Mesendoderm (in vitro differentiated cells): ENCODE data around the gene HCN2.

Source experiments
- DNase-seq: peaks from one replicate; pipeline ENCODE4 v3.0.0; 2013
- H2AK5ac ChIP-seq: 2 replicates; pipeline ENCODE4 v1.6.1; 2013; ENCODE audit warnings: low read length, inconsistent platforms
- H2BK120ac ChIP-seq: 2 replicates; pipeline ENCODE4 v1.6.1; 2013; ENCODE audit warnings: low read depth, mild to moderate bottlenecking, low read length, moderate library complexity, mixed read lengths
- H2BK15ac ChIP-seq: replicated peaks from 2 replicates; pipeline ENCODE4 v1.6.1; 2013; ENCODE audit warnings: low read depth, mild to moderate bottlenecking, moderate library complexity
- H2BK5ac ChIP-seq: 2 replicates; pipeline ENCODE4 v1.6.1; 2013; ENCODE audit warnings: low read length, inconsistent platforms
- H3K18ac ChIP-seq: 2 replicates; pipeline ENCODE4 v1.6.1; 2013; ENCODE audit warnings: mild to moderate bottlenecking, low read length, mixed read lengths
- H3K23ac ChIP-seq: one replicate; pipeline ENCODE4 v1.6.1; 2013; ENCODE audit warnings: low read length
- H3K27ac ChIP-seq: 2 replicates; pipeline ENCODE4 v1.5.1; 2013; ENCODE audit warnings: low read depth, mild to moderate bottlenecking, inconsistent platforms, low read length, moderate library complexity
- H3K27me3 ChIP-seq: 2 replicates; pipeline ENCODE4 v1.6.1; 2013; ENCODE audit warnings: low read length, control low read depth, mild to moderate bottlenecking, inconsistent platforms; ENCODE audit not compliant: insufficient read depth, poor library complexity
- H3K36me3 ChIP-seq: 2 replicates; pipeline ENCODE4 v1.6.1; 2013; ENCODE audit warnings: low read length, inconsistent platforms; ENCODE audit not compliant: control insufficient read depth, insufficient read depth
- H3K4ac ChIP-seq: one replicate; pipeline ENCODE4 v1.6.1; 2013; ENCODE audit warnings: low read depth, mild to moderate bottlenecking, low read length, moderate library complexity
- H3K4me1 ChIP-seq: 2 replicates; pipeline ENCODE4 v1.6.1; 2013; ENCODE audit warnings: low read depth, low read length, inconsistent platforms; ENCODE audit not compliant: control insufficient read depth
- H3K4me2 ChIP-seq: 2 replicates; pipeline ENCODE4 v1.6.1; 2013; ENCODE audit warnings: low read length
- H3K4me3 ChIP-seq: 2 replicates; pipeline ENCODE4 v1.5.1; 2013; ENCODE audit warnings: mild to moderate bottlenecking, low read length
- H3K56ac ChIP-seq: one replicate; pipeline ENCODE4 v1.6.1; 2013; ENCODE audit warnings: low read length
- H3K79me1 ChIP-seq: 2 replicates; pipeline ENCODE4 v1.6.1; 2013; ENCODE audit warnings: low read length, inconsistent platforms
- H3K79me2 ChIP-seq: 2 replicates; pipeline ENCODE4 v1.6.1; 2013; ENCODE audit warnings: mild to moderate bottlenecking, low read length; ENCODE audit not compliant: control insufficient read depth, insufficient read depth
- H3K9ac ChIP-seq: 2 replicates; pipeline ENCODE4 v1.6.1; 2013; ENCODE audit warnings: low read length, inconsistent platforms
- H4K5ac ChIP-seq: one replicate; pipeline ENCODE4 v1.6.1; 2013; ENCODE audit warnings: low read length
- H4K8ac ChIP-seq: one replicate; pipeline ENCODE4 v1.6.1; 2013; ENCODE audit warnings: low read depth, mild to moderate bottlenecking, control low read depth, low read length, moderate library complexity
- WGBS: extraction: QIAGEN DNeasy Blood & Tissue Kit; methylation state at CpG from one replicate; pipeline ENCODE4 v1.1.7; 2013; ENCODE audit warnings: low lambda C conversion rate, missing lambda C conversion rate; ENCODE audit not compliant: insufficient coverage; ENCODE audit errors: extremely low coverage; 5-methylcytosine and 5-hydroxymethylcytosine counted together

HCN2 gene

DNA sequence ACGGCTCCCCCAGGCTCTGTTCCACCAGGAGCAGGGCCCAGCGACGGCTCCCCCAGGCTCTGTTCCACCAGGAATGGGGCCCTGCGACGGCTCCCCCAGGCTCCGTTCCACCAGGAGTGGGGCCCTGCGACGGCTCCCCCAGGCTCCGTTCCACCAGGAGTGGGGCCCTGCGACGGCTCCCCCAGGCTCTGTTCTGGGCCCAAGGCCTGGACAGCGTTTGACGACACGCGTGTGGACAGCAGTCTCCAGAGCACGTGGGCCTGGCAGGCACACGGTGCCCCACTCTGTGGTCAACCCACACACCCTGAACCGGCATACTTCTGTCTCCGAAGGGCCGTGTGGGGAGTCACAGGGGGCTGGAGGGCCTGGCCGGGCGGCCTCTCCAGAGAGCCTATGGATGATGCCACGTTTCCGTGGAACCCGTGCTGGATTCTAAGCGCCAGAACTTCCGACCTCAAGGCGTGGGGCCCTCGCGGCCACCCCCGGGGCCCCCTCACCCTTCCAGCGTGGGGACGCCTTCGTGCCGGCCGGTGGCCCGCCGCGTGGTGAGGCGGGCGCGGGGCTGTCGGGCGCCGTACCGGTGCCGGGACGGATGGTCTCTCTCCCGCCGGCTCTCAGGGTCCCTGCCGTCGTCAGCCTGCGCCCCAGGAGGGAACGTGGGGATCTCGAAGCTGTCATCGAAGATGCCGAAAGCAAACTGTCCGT, 61.6 kb downstream of the HCN2 start:
- Histone ChIP-seq H3K4me2 (no peak overlapping the region), H2BK5ac (no peak overlapping the region), H3K36me3 (peaks cover 9% of the 10 kb centered on the region), H4K5ac (no peak overlapping the region), H3K79me1 (peaks cover 4% of the 10 kb centered on the region), H3K79me2 (peaks cover 34% of the 10 kb centered on the region), H2AK5ac (no peak overlapping the region), H3K4me1 (no peaks in the 10 kb centered on the region), H3K23ac (no peak overlapping the region), H3K4me3 (no peak overlapping the region), H2BK120ac (no peak overlapping the region), H3K18ac (no peak overlapping the region), H2BK15ac (no peak overlapping the region), H4K8ac (no peak overlapping the region), H3K9ac (no peak overlapping the region), H3K56ac (no peak overlapping the region), H3K27me3 (no peaks in the 10 kb centered on the region), H3K4ac (no peak overlapping the region), H3K27ac (no peak overlapping the region)
- DNase-seq: no peak
- no CpG with 5 or more reads among the region's 58 CpGs for WGBS

DNA sequence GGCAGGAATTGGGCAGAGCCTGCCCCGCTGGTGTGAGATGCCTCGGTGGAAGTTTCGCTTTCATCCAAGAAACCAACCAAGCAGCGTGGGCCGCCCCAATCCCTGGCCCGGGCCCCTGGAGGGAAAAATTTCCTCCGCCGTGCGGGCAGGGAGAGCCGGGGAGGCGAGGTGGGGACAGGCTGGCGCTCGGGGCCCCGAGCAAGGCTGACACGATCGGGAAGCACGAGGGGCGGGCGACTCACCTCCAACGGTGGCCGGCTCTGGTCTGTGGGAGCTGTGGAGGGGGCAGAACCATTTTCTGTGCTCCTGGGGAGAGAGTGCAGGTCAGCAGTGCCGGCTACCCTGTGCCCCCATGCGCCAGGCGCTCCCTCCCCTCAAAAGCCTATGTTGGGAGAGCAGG, 62.3 kb downstream of the HCN2 start:
- H3K4me1 ChIP-seq: no peaks in the 10 kb centered on the region
- H4K5ac ChIP-seq: no peak overlapping the region
- no CpG with 5 or more reads among the region's 24 CpGs for whole genome bisulfite sequencing
- no peak overlapping the region for H2AK5ac ChIP-seq
- no peak for DNase-seq
- H3K27ac ChIP-seq: no peak overlapping the region
- H3K79me1 ChIP-seq: peaks cover 4% of the 10 kb centered on the region
- H3K9ac ChIP-seq: no peak overlapping the region
- no peak overlapping the region for H3K56ac ChIP-seq
- H2BK5ac ChIP-seq: no peak overlapping the region
- no peak overlapping the region for H2BK120ac ChIP-seq
- H3K18ac ChIP-seq: no peak overlapping the region
- H3K4me3 ChIP-seq: no peak overlapping the region
- H2BK15ac ChIP-seq: no peak overlapping the region
- H3K23ac ChIP-seq: no peak overlapping the region
- H3K4me2 ChIP-seq: no peak overlapping the region
- H4K8ac ChIP-seq: no peak overlapping the region
- H3K36me3 ChIP-seq: peaks cover 5% of the 10 kb centered on the region
- peaks cover 41% of the 10 kb centered on the region for H3K79me2 ChIP-seq
- H3K27me3 ChIP-seq: no peaks in the 10 kb centered on the region
- no peak overlapping the region for H3K4ac ChIP-seq

DNA sequence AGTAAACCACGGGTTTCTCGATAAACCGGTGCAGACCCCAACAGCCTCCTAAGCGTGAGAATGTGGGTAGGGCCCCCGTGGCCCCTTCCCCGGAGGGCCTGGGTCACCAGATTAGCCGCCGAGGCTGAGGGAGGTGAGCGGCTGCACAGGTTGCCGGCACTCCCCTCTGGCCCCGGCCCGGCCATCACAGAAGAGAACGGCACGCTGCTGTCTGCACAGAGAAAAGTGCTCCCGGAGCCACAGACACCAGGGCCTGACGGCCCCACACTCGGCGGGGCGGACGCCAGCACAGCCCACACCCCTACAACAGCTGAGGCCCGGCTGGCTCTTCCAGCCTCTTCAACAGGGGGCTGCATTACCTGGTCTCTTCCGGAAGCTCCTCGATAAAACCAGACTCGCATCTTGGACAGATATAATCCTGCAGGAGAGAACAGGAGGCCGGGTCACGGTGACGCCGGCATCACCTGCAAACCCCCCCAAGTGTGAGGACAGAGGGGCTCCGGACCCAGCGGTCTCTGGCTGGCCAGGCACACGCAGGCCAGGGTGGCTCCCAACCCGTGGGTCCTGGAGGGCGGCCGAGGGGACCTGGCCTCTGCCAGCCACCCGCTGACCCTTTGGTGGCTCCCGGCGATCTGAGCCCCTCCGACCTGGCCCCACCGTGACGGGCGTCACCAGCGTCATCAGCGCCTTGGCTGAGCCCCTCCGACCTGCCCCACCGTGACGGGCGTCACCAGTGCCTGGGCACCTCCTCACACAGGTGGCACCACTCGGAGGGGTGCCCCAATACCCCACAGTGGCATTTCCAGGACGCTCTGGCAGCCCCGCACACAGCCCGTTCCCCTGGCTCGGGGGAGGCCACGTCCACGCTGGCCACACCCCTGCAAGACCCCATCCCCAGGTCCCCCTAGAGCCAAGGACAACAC, 63.0 kb downstream of the HCN2 start:
- no CpG with 5 or more reads among the region's 54 CpGs for WGBS
- Histone ChIP-seq H3K4ac (no peak overlapping the region), H3K27ac (no peak overlapping the region), H3K4me1 (no peaks in the 10 kb centered on the region), H3K27me3 (no peaks in the 10 kb centered on the region), H3K18ac (no peak overlapping the region), H3K36me3 (peaks cover 5% of the 10 kb centered on the region), H3K23ac (no peak overlapping the region), H3K4me3 (no peak overlapping the region), H2BK15ac (no peak overlapping the region), H3K79me2 (peaks cover 49% of the 10 kb centered on the region), H3K4me2 (no peak overlapping the region), H3K9ac (no peak overlapping the region), H2BK120ac (no peak overlapping the region), H3K79me1 (peaks cover 4% of the 10 kb centered on the region), H4K8ac (no peak overlapping the region), H3K56ac (no peak overlapping the region), H2AK5ac (no peak overlapping the region), H2BK5ac (no peak overlapping the region), H4K5ac (no peak overlapping the region)
- DNase-seq: no peak

DNA sequence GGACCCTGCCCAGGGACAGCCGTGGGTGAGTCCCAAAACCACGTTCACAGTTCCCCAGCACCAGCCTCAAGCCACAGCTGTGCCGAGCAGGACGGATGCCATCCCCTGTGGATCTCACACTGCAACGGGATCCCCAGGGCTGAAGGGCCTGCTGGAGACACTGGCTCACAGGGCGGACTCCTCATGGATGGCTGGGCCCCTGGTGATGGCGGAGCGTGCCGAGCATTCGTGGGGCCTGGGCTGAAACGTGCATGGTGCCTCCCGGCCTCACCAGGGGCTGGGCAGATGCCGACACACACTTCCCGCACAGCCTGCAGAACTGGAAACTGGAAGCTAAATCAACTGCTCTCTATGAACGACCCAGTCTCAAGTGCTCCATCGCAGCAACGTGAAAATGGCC, 63.7 kb downstream of the HCN2 start:
- no peaks in the 10 kb centered on the region for H3K4me1 ChIP-seq
- peaks cover 56% of the 10 kb centered on the region for H3K79me2 ChIP-seq
- H3K4me2 ChIP-seq: no peak overlapping the region
- H3K79me1 ChIP-seq: peaks cover 4% of the 10 kb centered on the region
- no peak overlapping the region for H3K9ac ChIP-seq
- no peak overlapping the region for H2AK5ac ChIP-seq
- DNase-seq: no peak
- no peak overlapping the region for H2BK15ac ChIP-seq
- no peak overlapping the region for H3K4ac ChIP-seq
- H4K8ac ChIP-seq: no peak overlapping the region
- H3K36me3 ChIP-seq: peaks cover 3% of the 10 kb centered on the region
- H3K18ac ChIP-seq: no peak overlapping the region
- H4K5ac ChIP-seq: no peak overlapping the region
- no peak overlapping the region for H2BK5ac ChIP-seq
- no CpG with 5 or more reads among the region's 17 CpGs for WGBS
- H3K56ac ChIP-seq: no peak overlapping the region
- no peak overlapping the region for H3K23ac ChIP-seq
- no peak overlapping the region for H3K4me3 ChIP-seq
- no peak overlapping the region for H3K27ac ChIP-seq
- no peaks in the 10 kb centered on the region for H3K27me3 ChIP-seq
- H2BK120ac ChIP-seq: no peak overlapping the region

DNA sequence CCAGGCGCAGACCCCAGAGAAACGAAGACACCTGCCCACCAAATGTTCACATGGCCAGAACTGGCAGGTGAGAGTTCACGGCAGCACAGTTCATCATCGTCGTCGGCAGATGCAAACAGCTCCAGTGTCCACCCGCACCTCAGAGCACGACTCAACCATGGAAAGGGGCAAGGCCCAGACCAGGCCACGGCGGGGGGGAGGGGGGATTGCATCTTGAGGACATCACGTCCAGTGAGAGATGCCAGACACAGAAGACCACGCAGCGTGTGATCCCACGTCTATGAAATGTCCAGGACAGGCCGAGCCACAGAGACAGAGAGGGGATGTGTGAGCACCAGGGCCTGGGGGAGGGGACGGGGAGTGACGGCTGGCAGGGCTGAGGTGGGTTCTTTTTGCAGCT, 66.0 kb downstream of the HCN2 start:
- H3K79me1 ChIP-seq: peaks cover 4% of the 10 kb centered on the region
- WGBS: no CpG with 5 or more reads among the region's 17 CpGs

More for the DNA sequence above, 66.0 kb downstream of the HCN2 start:
- Histone ChIP-seq H3K18ac (no peak overlapping the region), H2BK15ac (no peak overlapping the region), H3K4me2 (no peak overlapping the region), H3K36me3 (peaks cover 1% of the 10 kb centered on the region), H3K4ac (no peak overlapping the region), H3K4me3 (no peak overlapping the region), H3K79me2 (peaks cover 78% of the 10 kb centered on the region), H4K5ac (no peak overlapping the region), H2BK120ac (no peak overlapping the region), H3K56ac (no peak overlapping the region), H3K27me3 (no peaks in the 10 kb centered on the region), H3K27ac (no peak overlapping the region), H3K23ac (no peak overlapping the region), H2AK5ac (no peak overlapping the region), H4K8ac (no peak overlapping the region), H3K4me1 (no peaks in the 10 kb centered on the region), H3K9ac (no peak overlapping the region), H2BK5ac (no peak overlapping the region)
- no peak for DNase-seq
